Activated CD8-positive, alpha-beta memory T cell treated with anti-CD3 and anti-CD28 coated beads for 24 hours (primary cell): Measurements from ENCODE around the gene PROK2.

Experiments used
- DNase-seq: peaks from one replicate; pipeline ENCODE4 v3.0.0-alpha.2; 2020

The PROK2 gene

GRCh38 chr3:71784914-71785531, at the start of gene PROK2:
PROK2 (minus strand) TSS chr3:71785148; CDS start chr3:71785052, 96 bp downstream.
- peak; percentile 74 for DNase-seq

- DNase-seq = no peak
Observed at GRCh38 chr3:71831599-71831998, 46.7 kb upstream of the PROK2 start.

- no peak for DNase-seq
Observed at GRCh38 chr3:71825551-71826283, 40.8 kb upstream of the PROK2 start.

GRCh38 chr3:71821116-71821515, 36.2 kb upstream of the PROK2 start:
- no peak for DNase-seq

- no peak for DNase-seq
Observed at GRCh38 chr3:71817262-71817661, 32.3 kb upstream of the PROK2 start.

GRCh38 chr3:71816767-71817156, 31.8 kb upstream of the PROK2 start:
- DNase-seq = no peak

GRCh38 chr3:71815340-71816067, 30.6 kb upstream of the PROK2 start:
- no peak for DNase-seq

- DNase-seq = no peak
Observed at GRCh38 chr3:71813704-71814103, 28.8 kb upstream of the PROK2 start.

- no peak for DNase-seq
Observed at GRCh38 chr3:71813073-71813472, 28.1 kb upstream of the PROK2 start.

- DNase-seq = no peak
Observed at GRCh38 chr3:71810056-71810455, 25.1 kb upstream of the PROK2 start.

GRCh38 chr3:71809321-71810026, 24.5 kb upstream of the PROK2 start:
- no peak for DNase-seq

- DNase-seq = no peak
Observed at GRCh38 chr3:71806736-71807135, 21.8 kb upstream of the PROK2 start.

- no peak for DNase-seq
Observed at GRCh38 chr3:71805691-71806090, 20.7 kb upstream of the PROK2 start.

GRCh38 chr3:71805199-71805598, 20.3 kb upstream of the PROK2 start:
- DNase-seq = no peak

- no peak for DNase-seq
Observed at GRCh38 chr3:71803248-71803647, 18.3 kb upstream of the PROK2 start.

GRCh38 chr3:71801986-71802385, 17.0 kb upstream of the PROK2 start:
- no peak for DNase-seq

GRCh38 chr3:71800023-71800422, 15.1 kb upstream of the PROK2 start:
- DNase-seq = no peak

- no peak for DNase-seq
Observed at GRCh38 chr3:71797455-71797854, 12.5 kb upstream of the PROK2 start.

GRCh38 chr3:71796290-71796689, 11.3 kb upstream of the PROK2 start:
- DNase-seq = no peak

- DNase-seq = no peak
Observed at GRCh38 chr3:71791634-71792033, 6.7 kb upstream of the PROK2 start.

- DNase-seq = no peak
Observed at GRCh38 chr3:71789922-71790321, 5.0 kb upstream of the PROK2 start.

- no peak for DNase-seq
Observed at GRCh38 chr3:71787851-71788405, 3.0 kb upstream of the PROK2 start.

GRCh38 chr3:71786551-71786950, 1.6 kb upstream of the PROK2 start:
- DNase-seq = no peak
